Stimulated activated CD4-positive, alpha-beta T cell treated with anti-CD3 and anti-CD28 coated beads, TNF-alpha, amount 100 ng/mL, for 48 hours (primary cell): ENCODE results near the gene EGFR.

Experiments used
- DNase-seq, 3 donors: peaks; one replicate each; pipeline ENCODE4 v3.0.0-alpha.2; 2020; ENCODE audit warnings: low read depth in 3 of 3

EGFR gene

GRCh38 chr7:55124989-55125875, 106.4 kb downstream of the EGFR start:
- DNase-seq = no peak

GRCh38 chr7:55127135-55127551, 108.3 kb downstream of the EGFR start:
- DNase-seq = no peak

GRCh38 chr7:55127622-55128081, 108.8 kb downstream of the EGFR start:
- DNase-seq = no peak

- no peak for DNase-seq
Observed at GRCh38 chr7:55128693-55129394, 110.0 kb downstream of the EGFR start.

GRCh38 chr7:55129541-55130394, 111.0 kb downstream of the EGFR start:
- no peak for DNase-seq

GRCh38 chr7:55130395-55131141, 111.8 kb downstream of the EGFR start:
- no peak for DNase-seq

GRCh38 chr7:55131142-55131929, 112.5 kb downstream of the EGFR start:
- no peak for DNase-seq

GRCh38 chr7:55132550-55132889, 113.7 kb downstream of the EGFR start:
- DNase-seq = no peak

GRCh38 chr7:55132890-55133551, 114.2 kb downstream of the EGFR start:
- peak in 2 of 3 donors; percentile 24 to 26 for DNase-seq

GRCh38 chr7:55133630-55134358, 115.0 kb downstream of the EGFR start:
- no peak for DNase-seq

GRCh38 chr7:55134359-55134725, 115.5 kb downstream of the EGFR start:
- DNase-seq = no peak

- no peak for DNase-seq
Observed at GRCh38 chr7:55134786-55135185, 116.0 kb downstream of the EGFR start.

GRCh38 chr7:55135462-55135861, 116.6 kb downstream of the EGFR start:
- no peak for DNase-seq

GRCh38 chr7:55138663-55139062, 119.8 kb downstream of the EGFR start:
- no peak for DNase-seq

GRCh38 chr7:55140221-55140940, 121.6 kb downstream of the EGFR start:
- DNase-seq = no peak

- no peak for DNase-seq
Observed at GRCh38 chr7:55140941-55141278, 122.1 kb downstream of the EGFR start.

- DNase-seq = no peak
Observed at GRCh38 chr7:55142919-55143600, 124.2 kb downstream of the EGFR start.
